Liver (tissue), 9 donors: ENCODE measurements around the gene OR13C4. TPM values are rescaled to one million over a fixed set of nuclear protein-coding genes. Genes with fewer than 3 reads are reported as not detected.

ENCODE experiments used
- DNase-seq: peaks from one replicate; pipeline ENCODE4 v3.0.0-alpha.2; 2017; ENCODE audit warnings: low spot score
- H3K27ac ChIP-seq, 2 donors: one replicate each; pipeline ENCODE4 v1.7.0; 2013; ENCODE audit warnings: inconsistent platforms in 2 of 2, low read length in 2 of 2, control low read depth in 1 of 2, low read depth in 1 of 2, mild to moderate bottlenecking in 1 of 2
- H3K27me3 ChIP-seq, 4 donors: one replicate each; pipeline versions ENCODE4 v1.6.1 to v1.7.0; 2013; ENCODE audit warnings: low read length in 3 of 4, inconsistent platforms in 1 of 4, mild to moderate bottlenecking in 1 of 4, moderate library complexity in 1 of 4; ENCODE audit not compliant: control insufficient read depth in 4 of 4, insufficient read depth in 4 of 4
- H3K36me3 ChIP-seq, 4 donors: one replicate each; pipeline versions ENCODE4 v1.6.1 to v1.7.0; 2013; ENCODE audit warnings: low read length in 3 of 4, mild to moderate bottlenecking in 3 of 4, low read depth in 1 of 4, moderate library complexity in 1 of 4; ENCODE audit not compliant: control insufficient read depth in 4 of 4, insufficient read depth in 3 of 4
- H3K4me1 ChIP-seq, 4 donors: one replicate each; pipeline versions ENCODE4 v1.6.1 to v1.7.0; 2013; ENCODE audit warnings: low read length in 3 of 4, mild to moderate bottlenecking in 3 of 4, moderate library complexity in 1 of 4; ENCODE audit not compliant: control insufficient read depth in 4 of 4, insufficient read depth in 4 of 4
- H3K4me3 ChIP-seq, 3 donors: one replicate each; pipeline versions ENCODE4 v1.6.1 to v1.7.0; 2013; ENCODE audit warnings: low read length in 3 of 3, control low read depth in 1 of 3, low read depth in 1 of 3, mild to moderate bottlenecking in 1 of 3
- H3K9ac ChIP-seq, 2 donors: one replicate each; pipeline ENCODE4 v1.7.0; 2013; ENCODE audit warnings: low read length in 2 of 2, mild to moderate bottlenecking in 2 of 2, moderate library complexity in 2 of 2, control low read depth in 1 of 2, low read depth in 1 of 2
- H3K9me3 ChIP-seq, 4 donors: one replicate each; pipeline versions ENCODE4 v1.6.1 to v1.7.0; 2013; ENCODE audit warnings: low read length in 3 of 4; ENCODE audit not compliant: control insufficient read depth in 4 of 4
- ATF3 ChIP-seq: IDR thresholded peaks from 2 replicates; pipeline ENCODE4 v1.6.1; 2016; ENCODE audit warnings: antibody characterized with exemption
- EGR1 ChIP-seq, 2 donors: IDR thresholded peaks; 2 replicates each; pipeline ENCODE4 v1.6.1; 2016 to 2018; ENCODE audit warnings: antibody characterized with exemption in 2 of 2, low read depth in 2 of 2
- FOXA1 ChIP-seq: IDR thresholded peaks from 2 replicates; pipeline ENCODE4 v1.6.1; 2016; ENCODE audit warnings: antibody characterized with exemption
- FOXA2 ChIP-seq: IDR thresholded peaks from 2 replicates; pipeline ENCODE4 v1.6.1; 2016; ENCODE audit warnings: antibody characterized with exemption
- GABPA ChIP-seq, 2 donors: IDR thresholded peaks in 1 of 2; conservative IDR thresholded peaks in 1 of 2; 2 replicates each; pipeline ENCODE4 v1.6.1; 2016; ENCODE audit warnings: antibody characterized with exemption in 2 of 2, mild to moderate bottlenecking in 1 of 2, moderate library complexity in 1 of 2
- HNF4A ChIP-seq, 2 donors: conservative IDR thresholded peaks; 2 replicates each; pipeline ENCODE4 v1.6.1; 2016; ENCODE audit warnings: antibody characterized with exemption in 2 of 2, mild to moderate bottlenecking in 2 of 2
- HNF4G ChIP-seq: IDR thresholded peaks from 2 replicates; pipeline ENCODE4 v1.6.1; 2016; ENCODE audit warnings: antibody characterized with exemption
- JUND ChIP-seq, 2 donors: IDR thresholded peaks; 2 replicates each; pipeline ENCODE4 v1.6.1; 2016; ENCODE audit warnings: antibody characterized with exemption in 2 of 2
- MAX ChIP-seq: IDR thresholded peaks from 2 replicates; pipeline ENCODE4 v1.6.1; 2016; ENCODE audit warnings: antibody characterized with exemption
- NR2F2 ChIP-seq: IDR thresholded peaks from 2 replicates; pipeline ENCODE4 v1.6.1; 2016; ENCODE audit warnings: antibody characterized with exemption
- RAD21 ChIP-seq, 2 donors: IDR thresholded peaks; 2 replicates each; pipeline ENCODE4 v1.6.1; 2016; ENCODE audit warnings: antibody characterized with exemption in 2 of 2, mild to moderate bottlenecking in 2 of 2
- REST ChIP-seq: IDR thresholded peaks from 2 replicates; pipeline ENCODE4 v1.6.1; 2016; ENCODE audit warnings: antibody characterized with exemption, mild to moderate bottlenecking
- RXRA ChIP-seq, 2 donors: IDR thresholded peaks; 2 replicates each; pipeline ENCODE4 v1.6.1; 2017 to 2018; ENCODE audit warnings: antibody characterized with exemption in 2 of 2, mild to moderate bottlenecking in 1 of 2
- SP1 ChIP-seq: IDR thresholded peaks from 2 replicates; pipeline ENCODE4 v1.6.1; 2018; ENCODE audit warnings: antibody characterized with exemption, mild to moderate bottlenecking
- TAF1 ChIP-seq: conservative IDR thresholded peaks from 2 replicates; pipeline ENCODE4 v1.6.1; 2016; ENCODE audit warnings: antibody characterized with exemption, mild to moderate bottlenecking
- YY1 ChIP-seq: IDR thresholded peaks from 2 replicates; pipeline ENCODE4 v1.6.1; 2016; ENCODE audit warnings: antibody characterized with exemption, mild to moderate bottlenecking
- ZBTB33 ChIP-seq: IDR thresholded peaks from 2 replicates; pipeline ENCODE4 v1.6.1; 2016; ENCODE audit warnings: antibody characterized with exemption
- WGBS: extraction: QIAGEN DNeasy Blood & Tissue Kit; methylation state at CpG from one replicate; pipeline ENCODE4 v1.1.7; 2013; 5-methylcytosine and 5-hydroxymethylcytosine counted together
- polyA plus RNA-seq, 2 donors: library from polyadenylated mRNA; stranded (reverse) in 1 of 2; unstranded in 1 of 2; fragments of 200-250 nt in 1 of 2; fragments of >200 nt in 1 of 2; fragmentation: Nextera tagmentation in 1 of 2; extraction: Ambion mirVana in 1 of 2; gene quantifications; one replicate each; pipeline versions ENCODE4 v1.2.1 to v1.2.3, GENCODE V29; 2013 to 2015
- total RNA-seq, 2 donors: library from RNA; depleted of rRNA; stranded (reverse); fragments of >200 nt; gene quantifications; one replicate each; pipeline ENCODE4 v1.2.3, GENCODE V29; 2014
- donor health status: healthy.
- donor health status: healthy.
- donor health status: healthy.
- donor health status: healthy.
- donor health status: healthy.

The OR13C4 gene
- total and polyA plus RNA-seq, 4 donors, result 0.14 to 0.17 TPM; not detected in 2

- no peaks in the 10 kb centered on the region for H3K36me3 ChIP-seq
- H3K4me3 ChIP-seq, result no peak overlapping the region
- no peak overlapping the region for H3K9ac ChIP-seq
- TF ChIP-seq HNF4A (conservative IDR thresholded peaks at IDR 0.05) (no peak), JUND (IDR thresholded peaks at IDR 0.05) (no peak), NR2F2 (no peak), RXRA (IDR thresholded peaks at IDR 0.05) (no peak), RAD21 (IDR thresholded peaks at IDR 0.05) (no peak), YY1 (no peak), ZBTB33 (no peak), EGR1 (IDR thresholded peaks at IDR 0.05; ENCODE audit: low read depth in 2 of 2) (no peak), TAF1 (no peak), FOXA1 (no peak), ATF3 (no peak), MAX (no peak), REST (no peak), SP1 (no peak), HNF4G (no peak), FOXA2 (no peak), GABPA (IDR thresholded peaks at IDR 0.05 in 1 of 2, conservative IDR thresholded peaks at IDR 0.05 in 1 of 2) (no peak)
- no peaks in the 10 kb centered on the region for H3K4me1 ChIP-seq
- H3K27me3 ChIP-seq, result no peaks in the 10 kb centered on the region
- DNase-seq, result no peak
- H3K27ac ChIP-seq, result no peak overlapping the region
- WGBS, result 57% methylated on average over 1 of the region's 1 CpG
- H3K9me3 ChIP-seq, result peaks cover 0 to 8% (median 5%) of the 10 kb centered on the region in 4 donors
Observed at GRCh38 chr9:104572612-104573011, 45.6 kb upstream of the OR13C4 start.

GRCh38 chr9:104568868-104569267 lies 41.9 kb upstream of the OR13C4 start, which contains the start of gene OR13C8:
TSS of gene OR13C8 (plus strand) at chr9:104569168. CDS start at chr9:104569168, 0 bp downstream.
- no peak for DNase-seq
- no peak for TF ChIP-seq JUND (IDR thresholded peaks at IDR 0.05)
- Histone ChIP-seq H3K9ac (no peak within 1 kb of the TSS), H3K36me3 (no peaks in the 10 kb centered on the region), H3K4me1 (no peaks in the 10 kb centered on the region), H3K4me3 (no peak within 1 kb of the TSS), H3K27ac (no peak within 1 kb of the TSS), H3K9me3 (peaks cover 0 to 8% (median 5%) of the 10 kb centered on the region in 4 donors), H3K27me3 (no peaks in the 10 kb centered on the region)
- WGBS, result 82% methylated on average over 4 of the region's 4 CpGs
